Measurements from ENCODE around the gene SPAG17.
"Not testable (repeated sequence)": the region's sequence is repeated elsewhere in the genome, so short reads cannot be mapped to it uniquely, and the experiment has no call there.

Gene SPAG17

DNA sequence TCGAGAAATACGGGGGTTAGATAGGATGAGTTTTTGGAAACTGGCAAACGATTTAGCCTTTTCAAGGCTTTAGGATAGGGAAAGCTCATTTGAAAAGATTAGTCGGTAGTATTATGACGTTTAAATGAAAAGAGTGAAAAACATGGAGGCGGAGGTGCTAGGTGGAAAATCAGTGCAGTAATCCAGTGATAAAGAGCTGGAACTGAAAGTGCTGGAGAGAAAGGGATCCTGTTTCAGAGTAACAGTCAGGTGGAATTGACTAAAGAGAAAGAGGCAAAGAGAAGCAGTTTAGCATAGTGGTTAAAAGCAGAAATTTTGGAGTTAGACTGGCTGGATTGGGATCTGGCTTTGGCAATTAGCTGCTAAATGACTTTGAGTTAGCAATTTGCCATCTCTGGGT, 254.5 kb downstream of the SPAG17 start:
- no peak for DNase-seq (ENCODE audit: low read depth)
- TF ChIP-seq, protein P1, sequence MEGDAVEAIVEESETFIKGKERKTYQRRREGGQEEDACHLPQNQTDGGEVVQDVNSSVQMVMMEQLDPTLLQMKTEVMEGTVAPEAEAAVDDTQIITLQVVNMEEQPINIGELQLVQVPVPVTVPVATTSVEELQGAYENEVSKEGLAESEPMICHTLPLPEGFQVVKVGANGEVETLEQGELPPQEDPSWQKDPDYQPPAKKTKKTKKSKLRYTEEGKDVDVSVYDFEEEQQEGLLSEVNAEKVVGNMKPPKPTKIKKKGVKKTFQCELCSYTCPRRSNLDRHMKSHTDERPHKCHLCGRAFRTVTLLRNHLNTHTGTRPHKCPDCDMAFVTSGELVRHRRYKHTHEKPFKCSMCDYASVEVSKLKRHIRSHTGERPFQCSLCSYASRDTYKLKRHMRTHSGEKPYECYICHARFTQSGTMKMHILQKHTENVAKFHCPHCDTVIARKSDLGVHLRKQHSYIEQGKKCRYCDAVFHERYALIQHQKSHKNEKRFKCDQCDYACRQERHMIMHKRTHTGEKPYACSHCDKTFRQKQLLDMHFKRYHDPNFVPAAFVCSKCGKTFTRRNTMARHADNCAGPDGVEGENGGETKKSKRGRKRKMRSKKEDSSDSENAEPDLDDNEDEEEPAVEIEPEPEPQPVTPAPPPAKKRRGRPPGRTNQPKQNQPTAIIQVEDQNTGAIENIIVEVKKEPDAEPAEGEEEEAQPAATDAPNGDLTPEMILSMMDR (conservative IDR thresholded peaks at IDR 0.05; ENCODE audit: control insufficient read depth, insufficient read depth, low read depth, low read length): no peak
- peak overlapping the region; percentile 99 for H3K4me3 ChIP-seq (ENCODE audit: control insufficient read depth, low read depth, low read length)

DNA sequence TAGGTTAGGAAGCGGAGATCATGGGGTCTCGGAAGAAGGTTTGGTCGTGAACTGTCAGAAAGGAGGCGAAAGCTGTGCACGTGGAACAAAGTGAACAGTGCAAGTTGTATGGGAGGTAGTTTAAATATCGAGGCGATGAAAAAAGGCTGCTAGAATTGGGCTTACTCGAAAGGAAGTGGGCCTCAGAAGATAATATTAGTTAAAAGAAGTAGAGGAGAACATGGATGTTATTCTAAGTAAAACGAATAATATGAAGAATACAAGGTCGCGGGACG, 254.9 kb downstream of the SPAG17 start:
- no peak for DNase-seq (ENCODE audit: low read depth)
- TF ChIP-seq, protein P1 (conservative IDR thresholded peaks at IDR 0.05; ENCODE audit: control insufficient read depth, insufficient read depth, low read depth, low read length): no peak
- peak overlapping the region; percentile 99 for H3K4me3 ChIP-seq (ENCODE audit: control insufficient read depth, low read depth, low read length)

DNA sequence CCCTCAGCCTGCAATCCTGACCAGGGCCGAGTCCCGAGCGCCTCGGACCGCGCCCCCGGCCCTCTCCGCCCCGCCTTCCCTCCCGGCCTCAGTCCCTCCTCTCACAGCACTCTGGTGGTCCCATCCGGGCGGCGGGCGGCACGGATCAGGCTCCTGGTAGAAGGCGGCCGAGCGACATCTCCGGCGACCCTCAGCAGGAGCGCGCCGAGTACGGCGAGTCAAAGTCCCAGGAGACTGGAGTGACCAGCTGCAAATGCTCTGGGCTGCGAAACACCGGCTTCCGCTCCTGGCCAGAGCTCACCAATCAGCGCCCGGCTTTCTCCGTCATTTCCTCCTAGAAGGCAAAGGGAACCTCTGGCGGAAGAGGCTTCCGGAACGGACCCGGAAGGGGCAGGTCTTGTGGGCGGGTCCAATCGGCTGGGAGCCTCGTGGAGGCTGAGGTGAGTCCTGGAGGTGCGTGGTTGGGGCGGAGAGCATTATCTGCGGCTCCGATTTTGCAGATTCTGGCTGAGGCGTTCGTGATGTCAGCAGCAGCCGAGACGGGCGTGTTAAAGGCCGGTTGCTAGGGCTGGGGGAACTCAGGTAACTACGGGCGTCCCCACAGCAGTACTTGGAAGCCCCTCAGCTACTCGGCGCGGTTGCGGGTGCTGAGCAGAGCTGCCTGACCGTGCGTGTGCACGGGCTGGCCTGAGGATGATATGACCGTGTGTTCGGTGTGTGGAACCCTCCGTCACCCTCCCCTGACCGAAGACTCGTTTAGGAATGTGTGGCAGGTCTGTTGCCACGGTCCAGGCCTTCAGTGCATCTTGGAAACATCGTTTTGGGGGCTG, 255.5 kb downstream of the SPAG17 start, which contains the start of the genes GDAP2 and WDR3:
TSS of gene GDAP2 (minus strand) at position 279 of the 830 bp plus-strand sequence. CDS start 9,264 bp downstream, outside the sequence.
TSS of gene WDR3 (plus strand) at position 397 of the 830 bp plus-strand sequence. CDS start 3,581 bp downstream, outside the sequence.
- TF ChIP-seq, protein P1 (conservative IDR thresholded peaks at IDR 0.05; ENCODE audit: control insufficient read depth, insufficient read depth, low read depth, low read length): no peak
- peak; percentile 95 for DNase-seq (ENCODE audit: low read depth)
- peak within 1 kb of the TSS; percentile 99 for H3K4me3 ChIP-seq (ENCODE audit: control insufficient read depth, low read depth, low read length)

GRCh38 chr1:117928881-117929342, 256.1 kb downstream of the SPAG17 start:
- TF ChIP-seq, protein P1 (conservative IDR thresholded peaks at IDR 0.05; ENCODE audit: control insufficient read depth, insufficient read depth, low read depth, low read length): peak; percentile 24
- H3K4me3 ChIP-seq (ENCODE audit: control insufficient read depth, low read depth, low read length): peak overlapping the region; percentile 99
- peak; percentile 68 for DNase-seq (ENCODE audit: low read depth)

DNA sequence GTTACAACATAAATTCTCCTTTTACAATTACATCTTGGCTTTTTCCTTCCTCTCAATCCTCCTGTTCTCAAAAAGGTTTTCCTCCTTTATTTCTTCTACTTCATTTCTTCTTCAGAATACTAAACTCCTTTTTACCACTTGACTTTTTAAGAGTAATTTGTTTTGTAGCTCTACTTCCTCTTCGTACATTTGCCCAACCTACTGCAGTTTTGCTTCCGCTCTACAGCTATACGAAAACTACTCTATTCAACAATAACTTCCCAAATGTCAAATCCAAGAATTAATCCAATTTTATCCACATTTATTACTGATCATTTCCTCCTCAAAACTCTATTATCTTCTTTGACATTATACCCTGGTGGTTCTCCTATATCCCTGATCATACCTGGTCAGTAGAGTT, 259.0 kb downstream of the SPAG17 start:
- DNase-seq (ENCODE audit: low read depth): no peak
- H3K4me3 ChIP-seq (ENCODE audit: control insufficient read depth, low read depth, low read length): no peak overlapping the region
- TF ChIP-seq, protein P1 (conservative IDR thresholded peaks at IDR 0.05; ENCODE audit: control insufficient read depth, insufficient read depth, low read depth, low read length): no peak

GRCh38 chr1:117922717-117923116, 262.3 kb downstream of the SPAG17 start:
- not testable (repeated sequence) for DNase-seq (ENCODE audit: low read depth); H3K4me3 ChIP-seq (ENCODE audit: control insufficient read depth, low read depth, low read length)

DNA sequence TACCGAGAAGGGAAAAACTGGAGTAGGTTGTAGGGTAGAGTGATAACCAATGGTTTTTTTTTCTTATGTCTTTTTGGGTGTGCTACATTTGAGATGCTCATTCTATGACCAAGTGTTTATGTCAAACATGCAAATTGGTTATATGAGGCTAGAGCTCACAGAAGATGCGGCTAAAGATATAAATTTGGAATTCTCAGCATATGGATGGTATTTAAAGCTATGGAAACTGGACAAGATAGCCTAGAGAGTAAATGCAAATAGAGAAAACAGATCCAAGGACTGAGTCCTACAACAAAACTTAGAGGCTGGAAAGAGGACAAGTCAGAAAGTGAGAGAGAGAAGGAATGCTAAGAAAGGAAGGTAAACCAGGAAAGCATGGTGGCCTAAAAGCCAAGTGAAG, 263.0 kb downstream of the SPAG17 start:
- H3K4me3 ChIP-seq (ENCODE audit: control insufficient read depth, low read depth, low read length): no peak overlapping the region
- TF ChIP-seq, protein P1 (conservative IDR thresholded peaks at IDR 0.05; ENCODE audit: control insufficient read depth, insufficient read depth, low read depth, low read length): no peak
- no peak for DNase-seq (ENCODE audit: low read depth)
